ENCODE results near the gene ZBTB46.
"Not testable (repeated sequence)": the region's sequence is repeated elsewhere in the genome, so short reads cannot be mapped to it uniquely, and the experiment has no call there.

The ZBTB46 gene

DNA sequence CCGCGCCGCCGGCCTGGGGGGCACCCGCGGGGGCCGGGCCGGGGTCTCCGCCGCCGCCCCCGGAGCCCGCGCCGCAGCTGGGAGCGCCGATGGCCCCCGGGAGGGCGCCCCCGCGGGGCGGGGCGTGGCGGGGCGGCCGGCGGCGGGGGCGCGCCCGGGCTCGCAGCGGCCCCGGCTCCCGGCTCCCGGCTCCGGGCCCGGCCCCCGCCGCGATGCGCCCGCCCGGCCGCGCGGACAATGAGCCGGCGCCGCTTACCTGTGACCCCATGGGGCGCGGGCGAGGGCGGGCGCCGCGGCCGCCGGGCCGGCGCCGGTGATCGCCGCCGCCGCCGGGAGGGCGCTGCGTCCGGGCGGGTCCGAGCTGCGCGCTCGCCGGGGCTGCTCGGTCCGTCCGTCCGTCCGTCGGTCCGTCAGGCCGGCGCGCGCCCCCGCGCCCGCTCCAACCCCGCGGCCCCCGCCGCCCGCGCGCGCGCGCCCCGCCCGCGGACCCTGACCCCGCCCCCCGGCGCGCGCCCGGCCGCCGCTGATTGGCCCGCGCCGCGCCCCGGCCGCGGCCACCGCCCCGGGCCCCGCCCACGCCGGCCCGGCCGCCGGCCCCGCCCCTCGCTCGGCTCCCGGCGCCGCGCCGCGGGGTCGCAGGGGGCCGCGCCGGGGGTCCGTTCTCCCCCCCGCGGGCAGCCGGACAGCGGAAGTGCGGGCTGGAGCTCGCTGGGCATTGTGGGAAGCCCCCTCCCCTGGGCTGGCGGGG lies at the start of gene ZBTB46:
Gene ZBTB46, minus strand, starts transcription at position 424 of the 748 bp plus-strand sequence. CDS start 40,507 bp downstream, outside the sequence.
- DNase-seq, result no peak

DNA sequence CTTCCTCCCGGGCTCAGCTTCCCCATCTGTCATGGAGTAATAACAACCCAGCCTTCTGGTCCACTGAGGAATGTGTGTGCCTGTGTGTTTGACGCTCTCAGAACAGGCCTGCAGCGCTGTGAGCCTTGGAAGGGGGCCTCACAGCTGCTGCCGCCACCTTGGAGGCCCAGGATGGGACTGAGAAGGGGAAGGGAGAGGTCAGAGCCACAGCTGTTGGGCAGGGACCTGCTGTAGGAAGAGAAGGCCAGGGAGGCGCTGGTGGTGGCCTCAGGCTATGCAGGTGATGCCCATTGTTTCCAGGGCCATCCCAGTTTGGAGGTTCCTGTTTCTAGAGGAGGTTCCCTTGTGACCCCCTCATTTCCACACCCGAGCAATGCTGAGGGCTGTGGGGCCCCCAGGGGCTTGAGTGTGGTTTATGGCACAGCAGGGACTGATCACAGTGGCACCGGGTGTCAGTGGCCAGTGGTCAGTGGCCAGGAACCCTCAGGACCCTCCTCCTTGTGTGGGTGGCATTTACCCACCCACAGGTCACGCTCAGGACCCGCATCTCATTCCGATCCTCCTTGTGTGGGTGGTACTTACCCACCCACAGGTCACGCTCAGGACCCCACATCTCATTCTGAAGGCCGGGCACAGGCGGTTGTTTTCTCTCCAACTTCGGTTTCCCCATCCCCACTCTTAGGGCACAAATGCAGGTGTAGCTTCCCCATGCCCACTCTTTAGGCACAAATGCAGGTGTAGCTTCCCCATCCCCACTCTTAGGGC lies 48.0 kb upstream of the ZBTB46 start:
- no peak for DNase-seq

- DNase-seq, result no peak
Measured at GRCh38 chr20:63877755-63878470, 46.8 kb upstream of the ZBTB46 start.

DNA sequence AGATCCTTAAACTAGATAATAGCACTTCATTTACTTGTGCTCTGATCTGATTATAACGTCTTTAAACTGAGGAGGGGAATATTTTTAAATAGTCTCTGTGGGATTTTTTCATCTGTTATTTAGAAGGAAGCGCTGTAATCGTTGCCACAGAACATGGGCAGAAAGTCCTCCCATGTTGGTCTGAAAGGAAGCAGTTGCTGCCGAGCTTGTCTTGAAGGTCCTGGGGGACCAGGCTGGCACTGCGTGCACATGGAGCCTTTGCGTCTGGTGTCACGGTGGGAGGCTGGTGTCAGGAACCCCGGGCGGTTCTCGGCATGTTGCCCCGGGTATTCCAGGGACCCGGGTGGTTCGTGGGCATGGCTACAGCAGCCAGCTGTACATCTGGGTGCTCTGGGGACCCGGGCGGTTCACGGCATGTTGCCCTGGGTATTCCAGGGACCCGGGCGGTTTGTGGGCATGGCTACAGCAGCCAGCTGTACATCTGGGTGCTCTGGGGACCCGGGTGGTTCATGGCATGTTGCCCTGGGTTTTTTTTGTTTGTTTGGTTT lies 45.5 kb upstream of the ZBTB46 start:
- no peak for DNase-seq

DNA sequence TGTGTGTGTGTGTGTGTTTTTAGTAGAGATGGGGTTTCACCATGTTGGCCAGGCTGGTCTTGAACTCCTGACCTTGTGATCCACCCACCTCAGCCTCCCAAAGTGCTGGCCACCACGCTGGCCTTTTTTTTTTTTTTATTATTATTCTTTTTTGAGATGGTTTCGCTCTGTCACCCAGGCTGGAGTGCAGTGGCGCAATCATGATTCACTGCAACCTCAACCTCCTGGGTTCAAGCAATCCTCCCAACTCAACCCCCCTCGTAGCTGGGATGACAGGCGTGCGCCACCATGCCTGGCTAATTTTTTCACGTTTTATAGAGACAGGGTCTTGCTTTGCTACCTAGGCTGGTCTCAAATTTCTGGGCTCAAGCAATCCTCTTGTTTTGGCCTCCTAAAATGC lies 43.2 kb upstream of the ZBTB46 start:
- not testable (repeated sequence) for DNase-seq

DNA sequence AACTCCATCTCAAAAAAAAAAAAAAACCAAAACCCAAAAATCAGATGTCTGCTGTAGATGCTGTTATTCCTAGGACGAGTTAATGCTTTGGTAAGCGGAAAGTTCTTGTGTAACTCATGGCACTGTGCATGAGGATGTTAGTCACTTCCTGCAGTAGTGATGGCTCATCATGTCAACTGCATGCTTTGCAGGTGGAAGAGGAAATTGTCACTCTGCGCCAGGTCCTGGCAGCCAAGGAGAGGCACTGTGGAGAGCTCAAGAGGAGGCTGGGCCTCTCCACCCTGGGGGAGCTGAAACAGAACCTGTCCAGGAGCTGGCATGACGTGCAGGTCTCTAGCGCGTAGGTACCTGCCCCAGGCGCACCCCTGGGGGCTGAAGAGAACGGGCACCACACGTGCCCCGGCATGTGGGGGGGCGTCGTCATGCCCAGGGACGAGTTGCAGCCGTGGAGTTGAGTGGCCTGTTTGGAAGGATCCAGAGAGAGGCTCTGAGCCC lies 42.5 kb upstream of the ZBTB46 start:
- no peak for DNase-seq

DNA sequence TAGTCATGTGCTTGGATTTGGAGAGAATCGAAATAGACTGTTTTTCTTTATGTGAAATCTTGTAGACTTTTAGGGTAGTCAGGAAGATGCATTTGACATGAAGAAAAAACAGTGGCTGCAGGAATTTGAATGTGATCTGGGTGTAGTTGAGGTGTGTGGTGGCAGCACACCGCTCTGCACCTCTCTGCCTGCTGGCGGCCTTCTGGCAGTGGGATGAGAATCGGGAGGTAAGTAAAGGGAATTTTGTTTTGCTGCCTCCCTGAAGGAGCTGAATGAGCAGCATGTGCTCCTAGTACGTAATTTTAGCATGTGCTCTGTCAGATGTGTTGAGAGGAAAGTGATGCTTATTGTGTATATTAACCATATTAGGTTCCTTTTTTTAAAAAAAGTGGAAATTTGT lies 37.2 kb upstream of the ZBTB46 start:
- DNase-seq, result no peak

DNA sequence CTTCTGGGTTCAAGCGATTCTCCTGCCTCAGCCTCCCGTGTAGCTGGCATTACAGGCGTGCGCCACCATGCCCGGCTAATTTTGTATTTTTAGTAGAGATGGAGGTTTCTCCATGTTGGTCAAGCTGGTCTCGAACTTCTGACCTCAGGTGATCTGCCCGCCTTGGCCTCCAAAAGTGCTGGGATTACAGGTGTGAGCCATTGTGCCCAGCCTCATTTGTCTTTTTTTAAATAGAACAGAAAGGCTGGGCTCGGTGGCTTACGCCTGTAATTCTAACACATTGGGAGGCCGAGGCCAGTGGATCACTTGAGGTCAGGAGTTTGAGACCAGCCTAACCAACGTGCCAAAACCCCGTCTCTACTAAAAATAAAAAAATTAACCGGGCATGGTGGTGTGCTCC lies 36.0 kb upstream of the ZBTB46 start:
- not testable (repeated sequence) for DNase-seq

DNA sequence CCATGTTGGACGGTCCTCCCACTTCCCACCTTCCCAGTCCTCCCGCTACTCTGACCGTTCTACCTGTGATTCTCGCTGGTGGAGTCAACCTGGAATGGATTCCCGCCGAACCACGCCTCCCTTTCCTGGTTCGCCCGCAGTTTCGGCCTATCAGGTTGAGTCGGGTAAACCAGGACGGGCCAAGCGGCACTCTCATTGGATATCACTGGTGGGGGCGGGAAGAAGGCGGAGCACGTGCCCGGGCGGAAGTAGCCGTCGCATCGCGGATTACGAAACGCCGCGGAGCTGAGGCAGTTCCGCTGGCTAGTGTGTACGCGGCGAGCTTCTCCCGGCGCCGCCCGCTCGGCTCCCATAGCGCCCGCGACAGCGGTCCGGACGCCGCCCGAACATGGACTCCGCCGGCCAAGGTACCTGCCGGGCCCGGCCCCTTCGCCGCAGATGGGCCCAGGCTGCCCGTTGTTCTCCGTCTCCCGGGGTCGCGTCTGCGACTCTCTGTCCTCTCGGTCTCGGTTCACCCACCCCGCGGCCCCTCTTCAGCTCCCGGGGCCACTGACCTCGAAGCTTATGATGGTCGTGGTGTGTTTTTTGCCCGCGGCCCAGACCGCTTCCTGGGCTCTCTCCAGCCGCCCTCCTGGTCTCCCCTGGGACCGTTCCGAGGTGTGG lies 34.0 kb upstream of the ZBTB46 start, which contains the start of gene TPD52L2:
Gene TPD52L2, plus strand, starts transcription at position 293 of the 663 bp plus-strand sequence. Its CDS starts 96 bp downstream, at position 389.
- peak; percentile 95 for DNase-seq

- DNase-seq, result no peak
Measured at GRCh38 chr20:63864545-63864977, 33.5 kb upstream of the ZBTB46 start.

DNA sequence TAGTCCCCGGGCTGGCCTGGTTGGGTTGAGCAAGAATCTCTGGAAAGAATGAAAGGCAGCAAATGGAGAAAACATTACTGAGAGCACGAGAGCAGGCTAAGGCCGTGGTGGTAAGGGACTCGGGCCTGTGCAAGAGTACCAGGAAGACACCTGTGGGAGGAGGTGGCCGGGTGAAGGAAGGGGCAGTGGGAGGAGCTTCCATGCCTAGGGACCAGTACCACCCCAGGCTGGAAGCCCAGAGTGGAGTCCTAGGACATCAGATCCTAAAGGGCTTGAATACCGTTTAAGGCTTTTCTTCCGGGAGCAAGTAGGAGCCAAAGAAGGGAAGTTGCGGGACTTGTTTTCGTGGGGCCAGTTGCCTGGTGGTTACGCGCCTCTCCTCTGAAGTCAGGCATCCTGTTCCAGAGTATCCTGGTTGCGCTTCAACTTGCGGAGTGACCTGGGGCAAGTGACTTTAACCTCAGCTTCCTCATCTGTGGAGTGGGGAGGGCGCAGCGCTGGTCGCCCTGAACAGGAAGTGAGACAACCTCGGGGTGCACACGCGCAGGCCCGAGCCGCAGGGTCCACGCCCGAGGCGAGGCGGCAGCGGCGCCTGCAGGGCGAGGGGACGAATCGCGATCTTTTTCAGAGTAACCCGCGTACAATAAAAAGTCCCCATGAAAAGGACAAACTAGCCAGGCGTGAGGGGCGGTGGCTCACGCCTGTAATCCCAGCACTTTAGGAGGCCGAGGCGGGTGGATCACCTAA lies 32.9 kb upstream of the ZBTB46 start:
- DNase-seq, result peak; percentile 72

GRCh38 chr20:63863021-63863797 lies 32.1 kb upstream of the ZBTB46 start:
- DNase-seq, result no peak

DNA sequence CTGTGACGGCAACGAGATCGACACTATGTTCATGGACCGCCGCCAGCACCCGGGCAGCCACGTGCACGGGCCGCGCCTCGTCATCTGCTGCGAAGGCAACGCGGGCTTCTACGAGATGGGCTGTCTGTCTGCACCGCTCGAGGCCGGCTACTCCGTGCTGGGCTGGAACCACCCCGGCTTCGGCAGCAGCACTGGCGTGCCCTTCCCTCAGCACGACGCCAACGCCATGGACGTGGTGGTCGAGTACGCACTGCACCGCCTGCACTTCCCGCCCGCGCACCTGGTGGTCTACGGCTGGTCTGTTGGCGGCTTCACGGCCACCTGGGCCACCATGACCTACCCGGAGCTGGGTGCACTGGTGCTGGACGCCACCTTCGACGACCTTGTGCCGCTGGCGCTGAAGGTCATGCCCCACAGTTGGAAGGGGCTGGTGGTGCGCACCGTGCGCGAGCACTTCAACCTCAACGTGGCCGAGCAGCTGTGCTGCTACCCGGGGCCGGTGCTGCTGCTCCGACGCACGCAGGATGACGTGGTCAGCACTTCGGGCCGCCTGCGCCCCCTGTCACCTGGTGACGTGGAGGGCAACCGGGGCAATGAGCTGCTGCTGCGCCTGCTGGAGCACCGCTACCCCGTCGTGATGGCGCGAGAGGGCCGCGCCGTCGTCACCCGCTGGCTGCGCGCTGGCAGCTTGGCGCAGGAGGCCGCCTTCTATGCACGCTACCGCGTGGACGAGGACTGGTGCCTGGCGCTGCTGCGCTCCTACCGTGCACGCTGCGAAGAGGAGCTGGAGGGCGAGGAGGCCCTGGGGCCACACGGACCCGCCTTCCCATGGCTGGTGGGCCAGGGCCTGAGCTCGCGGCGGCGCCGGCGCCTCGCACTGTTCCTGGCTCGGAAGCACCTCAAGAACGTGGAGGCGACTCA lies 31.2 kb upstream of the ZBTB46 start:
- DNase-seq, result no peak

- no peak for DNase-seq
Measured at GRCh38 chr20:63861365-63861934, 30.4 kb upstream of the ZBTB46 start, which contains the start of gene ABHD16B. ABHD16B (plus strand) TSS chr20:63861498; CDS start chr20:63861541, 43 bp downstream.

- DNase-seq, result no peak
Measured at GRCh38 chr20:63860325-63861051, 29.4 kb upstream of the ZBTB46 start.

GRCh38 chr20:63859166-63859699 lies 28.2 kb upstream of the ZBTB46 start:
- DNase-seq, result no peak

DNA sequence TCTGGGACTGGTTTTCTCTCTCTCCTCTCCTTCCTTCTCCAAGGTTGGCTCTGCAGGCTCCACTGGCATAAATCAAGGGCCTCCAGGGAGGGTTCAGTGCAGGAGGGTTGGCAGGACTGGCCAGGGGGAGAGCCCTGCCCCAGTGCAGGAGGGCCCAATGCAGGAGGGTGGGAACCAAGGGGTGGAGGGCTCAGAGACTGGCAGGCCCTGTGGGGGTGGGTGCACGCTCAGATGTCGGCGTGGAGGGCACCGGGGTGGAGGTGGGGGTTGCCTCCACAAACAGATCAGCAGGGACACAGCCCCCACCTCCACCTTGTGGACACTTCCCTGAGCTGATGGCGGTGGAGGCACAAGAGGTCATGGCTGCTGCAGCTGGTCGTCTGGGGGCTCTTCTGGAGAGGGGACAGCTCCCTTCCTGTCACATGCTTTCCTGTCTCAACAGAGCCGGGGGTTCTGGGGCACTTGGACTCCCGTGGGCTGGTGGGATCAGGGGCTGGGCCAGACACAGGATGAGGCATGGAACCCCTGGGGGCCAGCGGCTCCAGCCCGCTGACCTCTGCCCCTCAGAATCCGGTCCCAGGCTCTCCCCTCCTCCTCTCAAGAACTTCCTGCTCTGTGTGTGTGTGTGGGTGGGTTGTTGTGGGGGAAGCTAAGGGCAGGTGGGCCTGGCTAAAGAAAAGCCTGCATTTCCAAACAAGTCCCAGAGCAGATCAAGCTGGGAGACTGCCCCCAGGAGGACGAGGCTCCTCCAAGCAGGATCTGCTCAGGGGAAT lies 27.5 kb upstream of the ZBTB46 start:
- DNase-seq, result no peak

Data from activated CD4-positive, CD25-positive, alpha-beta regulatory T cell treated with anti-CD3 and anti-CD28 coated beads, Interleukin-2, amount 50 U/mL, for 72 hours (primary cell).